H4 (cell line): ENCODE data around the gene PAN3. TPM values are rescaled to one million over a fixed set of nuclear protein-coding genes. Genes with fewer than 3 reads are reported as not detected.
A peak's percentile ranks its signal among the peaks of the same experiment; 100 is the strongest.
"Not testable (repeated sequence)": the region's sequence is repeated elsewhere in the genome, so short reads cannot be mapped to it uniquely, and the experiment has no call there.

ENCODE experiments used
- DNase-seq: peaks from one replicate; pipeline ENCODE4 v3.0.0-alpha.2; 2015; ENCODE audit warnings: low spot score
- total RNA-seq: library from RNA; depleted of rRNA; stranded (reverse); fragments of >200 nt; shearing (Covaris generic); gene quantifications from 2 replicates; pipeline ENCODE4 v1.2.3, GENCODE V29; 2014; rRNA removed

Gene PAN3, protein sequence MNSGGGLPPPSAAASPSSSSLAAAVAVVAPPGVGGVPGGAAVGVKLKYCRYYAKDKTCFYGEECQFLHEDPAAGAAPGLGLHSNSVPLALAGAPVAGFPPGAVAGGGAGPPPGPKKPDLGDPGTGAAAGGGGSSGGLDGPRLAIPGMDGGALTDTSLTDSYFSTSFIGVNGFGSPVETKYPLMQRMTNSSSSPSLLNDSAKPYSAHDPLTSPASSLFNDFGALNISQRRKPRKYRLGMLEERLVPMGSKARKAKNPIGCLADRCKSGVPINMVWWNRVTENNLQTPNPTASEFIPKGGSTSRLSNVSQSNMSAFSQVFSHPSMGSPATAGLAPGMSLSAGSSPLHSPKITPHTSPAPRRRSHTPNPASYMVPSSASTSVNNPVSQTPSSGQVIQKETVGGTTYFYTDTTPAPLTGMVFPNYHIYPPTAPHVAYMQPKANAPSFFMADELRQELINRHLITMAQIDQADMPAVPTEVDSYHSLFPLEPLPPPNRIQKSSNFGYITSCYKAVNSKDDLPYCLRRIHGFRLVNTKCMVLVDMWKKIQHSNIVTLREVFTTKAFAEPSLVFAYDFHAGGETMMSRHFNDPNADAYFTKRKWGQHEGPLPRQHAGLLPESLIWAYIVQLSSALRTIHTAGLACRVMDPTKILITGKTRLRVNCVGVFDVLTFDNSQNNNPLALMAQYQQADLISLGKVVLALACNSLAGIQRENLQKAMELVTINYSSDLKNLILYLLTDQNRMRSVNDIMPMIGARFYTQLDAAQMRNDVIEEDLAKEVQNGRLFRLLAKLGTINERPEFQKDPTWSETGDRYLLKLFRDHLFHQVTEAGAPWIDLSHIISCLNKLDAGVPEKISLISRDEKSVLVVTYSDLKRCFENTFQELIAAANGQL
- total RNA-seq = 5.2 and 7.4 TPM in 2 replicates

- peak; percentile 78 for DNase-seq
Observed at GRCh38 chr13:28138012-28138755, at the start of gene PAN3. Gene PAN3, plus strand, starts transcription at chr13:28138545. Its CDS starts 113 bp downstream, at chr13:28138658.

DNA sequence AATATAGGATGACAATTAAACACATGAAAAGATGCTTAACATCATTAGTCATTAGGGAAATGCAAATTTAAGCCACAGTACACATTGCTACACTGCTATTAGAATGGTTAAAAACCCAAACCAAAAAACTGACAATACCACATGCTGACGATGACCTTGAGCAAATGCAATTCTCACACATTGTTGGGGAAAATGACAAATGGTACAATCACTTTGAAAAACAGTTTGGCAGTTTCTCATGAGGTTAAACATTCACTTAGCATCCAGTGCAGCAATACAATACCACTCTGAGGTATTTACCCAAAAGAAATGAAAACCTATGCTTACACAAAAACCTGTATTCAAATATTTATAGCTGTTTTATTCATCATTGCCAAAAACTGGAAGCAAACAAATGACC, 49.3 kb upstream of the PAN3 start:
- no peak for DNase-seq

GRCh38 chr13:28092431-28092830, 45.9 kb upstream of the PAN3 start:
- no peak for DNase-seq

- no peak for DNase-seq
Observed at GRCh38 chr13:28093881-28094280, 44.5 kb upstream of the PAN3 start.

- no peak for DNase-seq
Observed at GRCh38 chr13:28094306-28094705, 44.0 kb upstream of the PAN3 start.

DNA sequence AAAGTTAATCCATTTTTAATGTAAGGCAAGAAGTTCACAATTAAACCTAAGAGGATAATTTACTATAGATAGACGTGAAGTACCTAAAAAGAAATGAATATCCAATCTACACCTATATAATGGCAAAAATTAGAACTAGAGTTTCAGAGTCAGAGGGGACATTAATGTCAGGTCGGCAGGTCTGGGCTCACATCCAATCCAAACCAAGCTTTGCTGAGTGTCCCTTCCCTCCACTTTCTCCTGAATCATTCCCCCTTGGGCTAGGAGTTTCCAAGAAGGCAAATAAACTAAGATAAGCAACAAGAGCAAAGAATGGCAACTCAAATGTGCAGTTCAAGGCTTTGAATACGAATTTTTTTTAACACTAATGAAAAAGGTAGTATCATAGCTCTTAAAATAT, 40.8 kb upstream of the PAN3 start:
- DNase-seq = peak; percentile 4

GRCh38 chr13:28099396-28100149, 38.8 kb upstream of the PAN3 start:
- DNase-seq = no peak

DNA sequence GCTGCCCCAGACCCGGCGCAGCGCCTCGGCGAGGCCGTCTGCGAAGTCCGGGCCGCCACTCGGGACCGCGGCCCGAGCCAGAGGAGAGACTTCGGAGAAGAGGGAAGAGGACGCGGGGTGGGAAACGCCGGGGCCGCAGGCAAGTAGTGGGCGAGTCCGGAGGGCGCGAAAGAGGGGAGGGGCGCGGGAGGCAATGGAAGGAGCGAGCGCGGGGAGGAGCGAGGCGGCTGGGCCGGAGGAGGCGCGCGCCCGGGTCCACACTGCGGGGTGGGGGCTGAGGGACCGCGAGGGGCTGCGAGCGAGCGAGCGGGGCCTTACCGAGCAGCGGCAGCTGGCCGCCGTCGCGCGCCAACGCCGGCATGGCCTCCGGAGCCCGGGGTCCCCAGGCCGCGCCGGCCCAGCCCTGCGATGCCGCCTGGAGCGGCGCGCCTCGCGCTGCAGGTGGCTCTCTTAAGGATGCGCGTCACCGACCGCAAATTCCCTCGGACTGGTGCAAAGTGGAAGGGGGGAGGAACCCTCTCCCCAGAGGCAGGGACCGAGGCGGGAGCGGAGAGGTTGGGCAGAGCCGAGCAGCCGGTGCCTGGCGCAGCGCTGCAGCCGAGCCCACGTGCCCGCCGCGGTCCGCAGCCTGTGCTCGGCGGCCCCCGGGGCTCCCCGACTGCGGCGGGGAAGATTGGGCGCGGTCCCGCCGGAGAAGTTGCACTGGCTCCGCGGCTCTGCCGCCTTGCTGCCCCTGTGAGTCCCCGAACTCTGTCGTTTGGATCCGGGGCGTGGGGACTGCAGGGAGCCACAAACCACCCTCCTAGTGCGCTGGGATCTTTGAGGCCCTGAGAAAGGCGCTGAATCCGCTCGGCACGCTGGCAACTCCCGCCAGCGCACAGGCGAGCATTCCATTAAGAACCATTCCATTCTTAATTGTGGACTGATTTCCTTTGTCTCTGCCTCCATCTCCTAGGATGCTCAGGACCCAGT, 37.9 kb upstream of the PAN3 start, which contains the start of gene FLT3:
Gene FLT3, minus strand, starts transcription at position 427 of the 972 bp plus-strand sequence. Its CDS starts 66 bp downstream, at position 361.
- DNase-seq = peak; percentile 60

GRCh38 chr13:28101886-28102285, 36.5 kb upstream of the PAN3 start:
- not testable (repeated sequence) for DNase-seq

DNA sequence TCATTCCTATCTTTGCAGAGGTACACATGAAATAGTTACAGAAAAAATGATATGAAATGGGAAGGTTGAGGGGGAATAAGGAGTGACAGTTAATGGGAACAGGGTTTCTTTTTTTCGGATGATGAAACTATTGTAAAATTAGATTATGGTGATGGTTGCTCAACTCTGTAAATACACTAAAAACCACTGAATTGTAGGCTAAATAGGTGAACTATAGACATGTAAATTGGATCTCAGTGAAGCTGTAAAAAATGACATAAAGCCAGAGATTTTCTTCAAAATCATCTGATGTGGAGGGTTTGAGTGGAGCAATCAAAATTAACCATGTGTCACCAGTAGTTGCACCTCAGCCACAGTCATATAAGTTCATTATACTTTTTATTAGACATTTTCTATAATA, 31.4 kb upstream of the PAN3 start:
- no peak for DNase-seq

GRCh38 chr13:28110414-28110813, 27.9 kb upstream of the PAN3 start:
- DNase-seq = no peak

- no peak for DNase-seq
Observed at GRCh38 chr13:28116736-28117135, 21.6 kb upstream of the PAN3 start.

- peak; percentile 11 for DNase-seq
Observed at GRCh38 chr13:28117689-28118377, 20.5 kb upstream of the PAN3 start.

DNA sequence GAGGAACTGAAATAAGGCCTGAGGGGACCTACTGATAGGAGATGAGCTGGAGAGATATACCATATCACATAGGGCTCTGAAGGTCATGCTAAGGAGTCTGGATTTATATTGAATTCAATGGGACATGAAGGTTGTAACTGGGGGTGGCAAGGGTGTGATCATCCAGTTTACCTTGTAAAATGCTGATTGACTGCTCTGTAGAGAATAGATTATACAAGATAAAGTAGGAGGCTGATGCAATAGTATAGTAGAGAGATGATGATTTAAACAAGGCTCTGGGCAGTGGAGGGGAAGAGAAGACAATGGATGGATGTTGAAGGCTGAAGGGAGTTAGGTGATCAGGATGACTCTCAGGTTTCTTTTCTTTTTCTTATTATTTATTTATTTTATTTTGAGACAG, 18.0 kb upstream of the PAN3 start:
- DNase-seq = no peak

DNA sequence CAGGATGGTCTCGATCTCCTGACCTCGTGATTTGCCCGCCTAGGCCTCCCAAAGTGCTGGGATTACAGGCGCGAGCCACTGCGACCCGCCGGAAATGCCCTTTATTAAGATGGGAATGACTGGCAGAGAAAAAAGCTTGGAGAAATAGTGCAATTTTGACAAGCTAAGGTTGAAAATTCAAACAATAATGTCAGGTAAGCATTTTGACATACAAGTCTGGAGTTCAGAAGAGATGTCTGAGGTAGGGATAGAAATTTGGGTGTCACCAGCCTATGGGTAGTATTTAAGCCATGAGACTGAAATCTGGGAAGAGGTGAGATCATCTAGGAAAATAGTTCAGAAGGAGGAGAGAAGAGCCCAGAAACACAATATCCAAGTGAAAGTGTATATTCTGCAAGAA, 17.1 kb upstream of the PAN3 start:
- DNase-seq = no peak

DNA sequence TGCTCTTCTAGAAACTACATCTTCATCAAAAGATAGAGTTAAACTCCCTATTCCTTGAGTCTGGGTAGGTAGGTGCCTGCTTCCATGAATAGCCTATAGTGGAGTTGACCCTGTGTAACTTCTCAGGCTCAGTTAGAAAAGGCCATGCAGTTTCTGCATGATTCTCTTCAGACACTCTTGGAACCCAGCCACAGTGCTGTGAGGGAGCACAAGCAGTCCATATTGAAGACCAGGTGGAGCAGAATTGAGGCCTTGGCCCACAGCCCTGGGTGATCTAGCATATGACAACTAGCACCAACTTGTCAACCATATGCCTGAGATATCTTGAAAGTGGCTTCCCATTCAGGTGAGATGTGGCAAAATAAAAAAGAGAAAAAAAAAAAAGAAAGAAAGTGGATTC, 10.3 kb upstream of the PAN3 start:
- no peak for DNase-seq

DNA sequence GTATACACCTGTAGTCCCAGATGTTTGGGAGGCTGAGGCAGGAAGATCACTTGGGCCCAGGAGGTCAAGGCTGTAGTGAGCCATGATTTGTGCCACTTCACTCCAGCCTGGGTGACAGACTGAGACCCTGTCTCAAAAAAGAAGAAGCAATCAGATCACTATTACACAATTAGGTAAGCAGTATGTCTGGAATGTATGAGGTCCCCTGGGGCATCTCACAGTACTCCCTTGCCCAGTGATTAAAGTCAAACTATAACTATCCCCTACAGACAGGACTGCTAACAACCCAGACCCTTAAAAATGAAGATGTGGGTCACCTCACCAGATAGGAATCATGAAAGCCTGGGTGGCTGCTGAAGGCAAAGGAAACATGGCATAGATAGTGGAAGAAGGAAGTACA, 9.4 kb upstream of the PAN3 start:
- no peak for DNase-seq

DNA sequence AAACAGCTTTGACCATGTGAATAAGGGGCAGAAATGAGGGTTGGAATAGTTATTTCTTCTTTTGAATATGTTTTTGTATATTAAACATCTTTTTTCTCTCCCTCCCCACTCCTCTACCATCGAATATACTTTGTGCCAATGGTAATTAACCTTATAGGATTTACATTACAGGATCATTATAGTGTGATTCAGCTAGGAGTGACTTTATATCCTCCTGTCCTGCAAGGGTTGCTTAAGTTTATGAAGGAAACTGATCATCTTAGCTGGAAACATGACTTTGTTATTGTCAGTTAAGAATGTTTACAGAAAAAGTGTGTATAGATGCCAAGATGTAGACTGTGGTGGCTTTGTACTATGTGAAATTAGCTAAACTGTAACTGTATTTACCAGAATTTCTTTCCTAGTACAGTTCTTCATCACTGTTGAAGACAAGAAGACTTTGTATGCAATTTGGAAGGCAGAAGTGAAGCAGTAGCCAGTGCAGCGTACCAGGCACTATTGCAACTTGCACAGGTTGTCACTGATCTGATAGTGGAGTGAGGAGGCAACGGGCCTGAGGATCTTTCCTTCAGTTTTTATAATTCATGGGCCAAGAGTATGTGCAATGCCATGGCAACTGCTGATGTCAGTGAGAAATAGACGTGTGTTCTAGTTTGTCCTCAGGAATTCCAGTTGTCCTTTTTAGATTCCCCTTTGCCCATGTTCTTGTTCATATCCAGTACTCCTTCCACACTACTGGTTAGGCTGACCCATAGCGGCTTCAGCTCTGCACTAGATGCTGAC, 8.2 kb upstream of the PAN3 start:
- no peak for DNase-seq

- DNase-seq = no peak
Observed at GRCh38 chr13:28131646-28132045, 6.7 kb upstream of the PAN3 start.
